GM12874 (cell line): ENCODE results near the gene TYRO3.

Experiments used
- CTCF ChIP-seq: IDR thresholded peaks from 2 replicates; pipeline ENCODE4 v1.5.1; 2011; ENCODE audit warnings: low read depth, mild to moderate bottlenecking, control low read depth, low read length, moderate library complexity; ENCODE audit not compliant: insufficient read depth

Gene TYRO3

GRCh38 chr15:41558400-41559238, at the start of gene TYRO3:
TYRO3 (plus strand) TSS chr15:41559212; CDS start chr15:41559258, 46 bp downstream.
- 0 out of 2 replicates have a peak, but pooled peaks have one; percentile 14 for TF ChIP-seq CTCF

- no peak for TF ChIP-seq CTCF
Observed at GRCh38 chr15:41510728-41511127, 48.3 kb upstream of the TYRO3 start.

GRCh38 chr15:41511331-41511898, 47.6 kb upstream of the TYRO3 start:
- no peak for TF ChIP-seq CTCF

- TF ChIP-seq CTCF, result no peak
Observed at GRCh38 chr15:41511899-41512369, 47.1 kb upstream of the TYRO3 start.

GRCh38 chr15:41512512-41512939, 46.5 kb upstream of the TYRO3 start:
- TF ChIP-seq CTCF, result no peak

- no peak for TF ChIP-seq CTCF
Observed at GRCh38 chr15:41512940-41513505, 46.0 kb upstream of the TYRO3 start.

- TF ChIP-seq CTCF, result no peak
Observed at GRCh38 chr15:41513506-41514227, 45.3 kb upstream of the TYRO3 start, which contains the start of gene LTK. LTK (minus strand) TSS chr15:41513827; CDS start chr15:41513709, 118 bp downstream.
